ENCODE results near the gene SLC22A31.
"Not testable (repeated sequence)": the region's sequence is repeated elsewhere in the genome, so short reads cannot be mapped to it uniquely, and the experiment has no call there.

Gene SLC22A31

GRCh38 chr16:89246383-89246902 lies 46.1 kb upstream of the SLC22A31 start:
- Histone ChIP-seq H3K9me3 (ENCODE audit: insufficient read depth, low read length) (no peaks in the 10 kb centered on the region), H3K36me3 (replicated peaks; ENCODE audit: low read depth, low read length) (no peaks in the 10 kb centered on the region), H3K79me2 (ENCODE audit: low read length) (peaks cover 5% of the 10 kb centered on the region), H3K27me3 (ENCODE audit: low read depth, low read length) (no peaks in the 10 kb centered on the region), H2AFZ (ENCODE audit: low read depth, low read length) (no peak overlapping the region), H4K20me1 (ENCODE audit: insufficient read depth, low read length) (no peaks in the 10 kb centered on the region), H3K27ac (ENCODE audit: low read length) (no peak overlapping the region), H3K4me2 (ENCODE audit: low read length) (no peak overlapping the region), H3K4me1 (ENCODE audit: low read length) (no peaks in the 10 kb centered on the region), H3K4me3 (ENCODE audit: low read length) (no peak overlapping the region), H3K9ac (ENCODE audit: low read length) (no peak overlapping the region)
- TF ChIP-seq EZH2phosphoT487 (IDR thresholded peaks at IDR 0.05; ENCODE audit: low read depth) = no peak

- Histone ChIP-seq H4K20me1 (ENCODE audit: insufficient read depth, low read length) (no peaks in the 10 kb centered on the region), H3K9me3 (ENCODE audit: insufficient read depth, low read length) (no peaks in the 10 kb centered on the region), H2AFZ (ENCODE audit: low read depth, low read length) (no peak overlapping the region), H3K9ac (ENCODE audit: low read length) (no peak overlapping the region), H3K4me1 (ENCODE audit: low read length) (no peaks in the 10 kb centered on the region), H3K36me3 (replicated peaks; ENCODE audit: low read depth, low read length) (no peaks in the 10 kb centered on the region), H3K27me3 (ENCODE audit: low read depth, low read length) (no peaks in the 10 kb centered on the region), H3K4me2 (ENCODE audit: low read length) (no peak overlapping the region), H3K4me3 (ENCODE audit: low read length) (no peak overlapping the region), H3K79me2 (ENCODE audit: low read length) (peaks cover 7% of the 10 kb centered on the region), H3K27ac (ENCODE audit: low read length) (no peak overlapping the region)
- TF ChIP-seq CTCF (IDR thresholded peaks at IDR 0.05; ENCODE audit: low read depth, low read length) (no peak), EZH2phosphoT487 (IDR thresholded peaks at IDR 0.05; ENCODE audit: low read depth) (no peak)
These were observed 44.4 kb upstream of the SLC22A31 start for GRCh38 chr16:89244754-89245153.

- H3K4me1 ChIP-seq (ENCODE audit: low read length); H3K36me3 ChIP-seq (replicated peaks; ENCODE audit: low read depth, low read length); H3K4me3 ChIP-seq (ENCODE audit: low read length); H3K9ac ChIP-seq (ENCODE audit: low read length); H3K9me3 ChIP-seq (ENCODE audit: insufficient read depth, low read length); H3K27ac ChIP-seq (ENCODE audit: low read length); H2AFZ ChIP-seq (ENCODE audit: low read depth, low read length); H4K20me1 ChIP-seq (ENCODE audit: insufficient read depth, low read length); H3K4me2 ChIP-seq (ENCODE audit: low read length); H3K27me3 ChIP-seq (ENCODE audit: low read depth, low read length); H3K79me2 ChIP-seq (ENCODE audit: low read length): not testable (repeated sequence)
These were observed 43.9 kb upstream of the SLC22A31 start for GRCh38 chr16:89244264-89244663.

- H3K9me3 ChIP-seq (ENCODE audit: insufficient read depth, low read length) = no peaks in the 10 kb centered on the region
- peaks cover 7% of the 10 kb centered on the region for H3K79me2 ChIP-seq (ENCODE audit: low read length)
- no peak overlapping the region for H3K4me2 ChIP-seq (ENCODE audit: low read length)
- TF ChIP-seq EZH2phosphoT487 (IDR thresholded peaks at IDR 0.05; ENCODE audit: low read depth) = no peak
- no peak overlapping the region for H3K27ac ChIP-seq (ENCODE audit: low read length)
- H2AFZ ChIP-seq (ENCODE audit: low read depth, low read length) = no peak overlapping the region
- no peaks in the 10 kb centered on the region for H3K27me3 ChIP-seq (ENCODE audit: low read depth, low read length)
- no peak overlapping the region for H3K4me3 ChIP-seq (ENCODE audit: low read length)
- no peaks in the 10 kb centered on the region for H4K20me1 ChIP-seq (ENCODE audit: insufficient read depth, low read length)
- no peak overlapping the region for H3K9ac ChIP-seq (ENCODE audit: low read length)
- no peaks in the 10 kb centered on the region for H3K4me1 ChIP-seq (ENCODE audit: low read length)
- no peaks in the 10 kb centered on the region for H3K36me3 ChIP-seq (replicated peaks; ENCODE audit: low read depth, low read length)
These were observed 43.3 kb upstream of the SLC22A31 start for GRCh38 chr16:89243664-89244063.

GRCh38 chr16:89242795-89243200 lies 42.5 kb upstream of the SLC22A31 start:
- H2AFZ ChIP-seq (ENCODE audit: low read depth, low read length) = no peak overlapping the region
- no peak overlapping the region for H3K4me3 ChIP-seq (ENCODE audit: low read length)
- H3K27me3 ChIP-seq (ENCODE audit: low read depth, low read length) = no peaks in the 10 kb centered on the region
- TF ChIP-seq EZH2phosphoT487 (IDR thresholded peaks at IDR 0.05; ENCODE audit: low read depth) (no peak), CTCF (IDR thresholded peaks at IDR 0.05; ENCODE audit: low read depth, low read length) (no peak)
- H4K20me1 ChIP-seq (ENCODE audit: insufficient read depth, low read length) = no peaks in the 10 kb centered on the region
- H3K79me2 ChIP-seq (ENCODE audit: low read length) = peaks cover 7% of the 10 kb centered on the region
- H3K4me2 ChIP-seq (ENCODE audit: low read length) = no peak overlapping the region
- H3K27ac ChIP-seq (ENCODE audit: low read length) = no peak overlapping the region
- H3K36me3 ChIP-seq (replicated peaks; ENCODE audit: low read depth, low read length) = no peaks in the 10 kb centered on the region
- H3K9me3 ChIP-seq (ENCODE audit: insufficient read depth, low read length) = no peaks in the 10 kb centered on the region
- H3K9ac ChIP-seq (ENCODE audit: low read length) = no peak overlapping the region
- H3K4me1 ChIP-seq (ENCODE audit: low read length) = no peaks in the 10 kb centered on the region
